GM12878 (cell line): ENCODE measurements around the gene RPL18. TPM values are rescaled to one million over a fixed set of nuclear protein-coding genes. Genes with fewer than 3 reads are reported as not detected.
A peak's percentile ranks its signal among the peaks of the same experiment; 100 is the strongest.

Source experiments
- BRCA1 ChIP-seq: IDR thresholded peaks from 2 replicates; pipeline ENCODE4 v1.6.1; 2011; ENCODE audit warnings: low read depth, low read length, improper control_type of control experiment
- CBX3 ChIP-seq: fragments of 200-600 bp; sonication (generic); IDR thresholded peaks from 2 replicates; pipeline ENCODE4 v1.6.1; 2016; ENCODE audit warnings: low read depth, borderline replicate concordance
- CEBPZ ChIP-seq: fragments of 150-350 bp; IDR thresholded peaks from 2 replicates; pipeline ENCODE4 v1.6.1; 2016; ENCODE audit warnings: low read depth, low read length
- CREM ChIP-seq: IDR thresholded peaks from 2 replicates; pipeline ENCODE4 v1.6.1; 2014; ENCODE audit warnings: antibody characterized with exemption, low read depth
- E2F4 ChIP-seq: IDR thresholded peaks from 2 replicates; pipeline ENCODE4 v1.6.1; 2012; ENCODE audit warnings: low read depth, low read length, improper control_type of control experiment
- EED ChIP-seq: sonication (generic); IDR thresholded peaks from 2 replicates; pipeline ENCODE4 v1.6.1; 2016; ENCODE audit warnings: antibody characterized with exemption, low read depth
- FOXK2 ChIP-seq: fragments of 450-650 bp; IDR thresholded peaks from 2 replicates; pipeline ENCODE4 v1.6.1; 2017; ENCODE audit warnings: mild to moderate bottlenecking, moderate library complexity
- HDAC6 ChIP-seq: fragments of 200-600 bp; sonication (generic); IDR thresholded peaks from one replicate; pipeline ENCODE4 v1.8.0; 2017; ENCODE audit warnings: antibody characterized with exemption; ENCODE audit not compliant: unreplicated experiment
- HDGF ChIP-seq: fragments of 450-650 bp; IDR thresholded peaks from 2 replicates; pipeline ENCODE4 v1.6.1; 2016; ENCODE audit warnings: antibody characterized with exemption
- KLF5 ChIP-seq: fragments of 450-650 bp; IDR thresholded peaks from 2 replicates; pipeline ENCODE4 v1.6.1; 2014; ENCODE audit warnings: mild to moderate bottlenecking; ENCODE audit not compliant: partially characterized antibody
- MYB ChIP-seq: fragments of 150-350 bp; IDR thresholded peaks from 2 replicates; pipeline ENCODE4 v1.6.1; 2014; ENCODE audit warnings: mild to moderate bottlenecking, low read depth, low read length, borderline replicate concordance
- NBN ChIP-seq: fragments of 450-650 bp; IDR thresholded peaks from 2 replicates; pipeline ENCODE4 v1.6.1; 2016
- NFXL1 ChIP-seq: fragments of 450-650 bp; IDR thresholded peaks from 2 replicates; pipeline ENCODE4 v1.6.1; 2017; ENCODE audit warnings: antibody characterized with exemption, mild to moderate bottlenecking, borderline replicate concordance
- NFYA ChIP-seq: IDR thresholded peaks from 2 replicates; pipeline ENCODE4 v1.6.1; 2011; ENCODE audit warnings: low read depth, mild to moderate bottlenecking, low read length, improper control_type of control experiment, borderline replicate concordance
- NRF1 ChIP-seq: conservative IDR thresholded peaks from 2 replicates; pipeline ENCODE4 v1.6.1; 2011; ENCODE audit warnings: mild to moderate bottlenecking, low read depth, low read length, improper control_type of control experiment
- PKNOX1 ChIP-seq: fragments of 450-650 bp; IDR thresholded peaks from 2 replicates; pipeline ENCODE4 v1.6.1; 2016; ENCODE audit warnings: mild to moderate bottlenecking
- PML ChIP-seq: IDR thresholded peaks from 2 replicates; pipeline ENCODE4 v1.6.1; 2012; ENCODE audit warnings: low read length, inconsistent platforms
- RELB ChIP-seq: fragments of 450-650 bp; IDR thresholded peaks from 2 replicates; pipeline ENCODE4 v1.6.1; 2017; ENCODE audit warnings: low read depth, mild to moderate bottlenecking, moderate library complexity
- REST ChIP-seq: IDR thresholded peaks from 2 replicates; pipeline ENCODE4 v1.6.1; 2012; ENCODE audit warnings: mild to moderate bottlenecking, low read depth, low read length
- ZNF274 ChIP-seq: IDR thresholded peaks from one replicate; pipeline ENCODE4 v1.8.0; 2011; ENCODE audit not compliant: insufficient read length, insufficient read depth
- polyA plus RNA-seq, 11 experiments: library from polyadenylated mRNA; depleted of rRNA in 4 of 11; unstranded in 6 of 11; stranded (reverse) in 5 of 11; fragments of >200 nt; fragmentation: Nextera tagmentation in 4 of 11; fragmentation: Illumina TruSeq in 1 of 11; extraction: Ambion mirVana in 4 of 11; extraction: Trizol in 1 of 11; gene quantifications; 1 replicate in 1 of 11; 2 replicates in 10 of 11; pipeline versions ENCODE4 v1.2.1 to v1.2.3, GENCODE V29; 2011 to 2016; ENCODE audit warnings: inconsistent platforms in 2 of 11, missing spikeins in 2 of 11, low read depth in 1 of 11
- total RNA-seq, 4 experiments: library from RNA; depleted of rRNA in 3 of 4; stranded (reverse); fragments of >200 nt in 3 of 4; fragmentation: Illumina TruSeq in 1 of 4; extraction: Trizol in 1 of 4; gene quantifications; 2 replicates each; pipeline versions ENCODE4 v1.2.1 to v1.2.3, GENCODE V29; 2013 to 2021

Gene RPL18
- total and polyA plus RNA-seq, 10 of the 15 experiments (the other 5 are each of a cell fraction or from before 2014, with no cell fraction given): 393 to 4,267 (median 2,019) TPM

GRCh38 chr19:48618916-48619691 is at the start of gene RPL18, which contains the start of gene SPHK2 (continued):
- TF ChIP-seq ZNF274: no peak
- TF ChIP-seq CBX3: no peak
- TF ChIP-seq MYB: no peak
- peak; percentile 75 for TF ChIP-seq FOXK2
- TF ChIP-seq CEBPZ: no peak
- 0 out of 2 replicates have a peak, but pooled peaks have one; percentile 14 for TF ChIP-seq EED
- TF ChIP-seq KLF5: peak; percentile 44
- no peak for TF ChIP-seq E2F4
- peak; percentile 82 for TF ChIP-seq PKNOX1
- TF ChIP-seq CREM: peak; percentile 100
- no peak for TF ChIP-seq BRCA1
- peak; percentile 83; the same call in 1 of the 2 replicates for TF ChIP-seq HDGF
- no peak for TF ChIP-seq NFXL1
- TF ChIP-seq HDAC6: peak; percentile 75
- TF ChIP-seq PML: peak; percentile 99
- peak; percentile 100 for TF ChIP-seq NBN
- peak; percentile 32 for TF ChIP-seq REST
- no peak for TF ChIP-seq NFYA
- no peak for TF ChIP-seq NRF1
- peak; percentile 80; the same call in 1 of the 2 replicates for TF ChIP-seq RELB
